Stimulated activated naive CD4-positive, alpha-beta T cell (primary cell): ENCODE results near the gene HTR3A.
A peak's percentile ranks its signal among the peaks of the same experiment; 100 is the strongest.

Source experiments
- DNase-seq, 6 experiments: peaks; one replicate each; lab custom pipeline; 2025; lab: John Stamatoyannopoulos, UW

Gene HTR3A

GRCh38 chr11:114019046-114019445, 44.1 kb downstream of the HTR3A start:
- no peak for DNase-seq

GRCh38 chr11:114019574-114019973, 44.7 kb downstream of the HTR3A start:
- no peak for DNase-seq

- DNase-seq = no peak
Measured at GRCh38 chr11:114025329-114025907, 50.5 kb downstream of the HTR3A start.

- DNase-seq = peak in 4 of 6 experiments; percentile 8 to 28 (median 14)
Measured at GRCh38 chr11:114026355-114026754, 51.4 kb downstream of the HTR3A start.

GRCh38 chr11:114027391-114027790, 52.5 kb downstream of the HTR3A start:
- no peak for DNase-seq

- DNase-seq = no peak
Measured at GRCh38 chr11:114027926-114028325, 53.0 kb downstream of the HTR3A start.

GRCh38 chr11:114031246-114031966, 56.5 kb downstream of the HTR3A start:
- no peak for DNase-seq

- no peak for DNase-seq
Measured at GRCh38 chr11:114031967-114032320, 57.0 kb downstream of the HTR3A start.

- no peak for DNase-seq
Measured at GRCh38 chr11:114033066-114033465, 58.2 kb downstream of the HTR3A start.

- DNase-seq = no peak
Measured at GRCh38 chr11:114033572-114033971, 58.7 kb downstream of the HTR3A start.

GRCh38 chr11:114034956-114035355, 60.0 kb downstream of the HTR3A start:
- DNase-seq = no peak

GRCh38 chr11:114036147-114036811, 61.4 kb downstream of the HTR3A start:
- DNase-seq = peak; percentile 19 to 77 (median 38)

- no peak for DNase-seq
Measured at GRCh38 chr11:114036958-114037357, 62.0 kb downstream of the HTR3A start.

GRCh38 chr11:114039551-114039950, 64.6 kb downstream of the HTR3A start:
- DNase-seq = no peak
